ENCODE data around the gene BLOC1S3.

Gene BLOC1S3

DNA sequence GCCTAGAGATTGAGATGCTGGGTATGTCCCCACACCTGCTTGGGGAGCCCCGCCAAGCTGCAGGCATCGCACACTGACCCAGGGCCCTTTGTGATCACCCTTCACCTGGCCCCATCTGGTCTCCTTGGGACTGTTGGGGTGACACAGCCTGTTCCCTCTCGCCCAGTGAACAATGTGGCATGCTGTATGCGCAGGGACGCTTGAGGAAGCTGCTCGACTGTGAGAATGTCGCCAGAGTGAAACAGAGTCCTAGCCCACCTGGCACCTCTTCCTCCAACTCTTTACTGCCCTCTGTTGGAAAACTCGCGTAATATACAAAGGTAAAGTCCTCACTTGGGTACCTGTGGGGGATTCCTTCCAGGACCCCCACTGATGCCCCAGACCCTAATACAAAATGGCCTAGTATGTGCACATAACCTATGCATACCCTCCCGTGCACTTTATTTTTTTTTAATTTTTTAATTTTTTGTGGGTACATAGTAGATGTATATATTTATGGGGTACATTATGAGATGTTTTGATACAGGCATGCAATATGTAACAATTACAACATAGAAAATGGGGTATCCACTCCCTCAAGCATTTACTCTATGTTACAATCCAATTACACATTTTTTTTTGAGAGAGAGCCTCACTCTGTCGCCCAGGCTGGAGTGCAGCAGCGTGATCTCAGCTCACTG is 9.0 kb downstream of the BLOC1S3 start:
- no peaks in the 10 kb centered on the region for H4K20me1 ChIP-seq (ENCODE audit: low read depth, low read length)
- no peaks in the 10 kb centered on the region for H3K9me3 ChIP-seq (ENCODE audit: insufficient read depth, low read length)
- no peak overlapping the region for H2AFZ ChIP-seq (ENCODE audit: low read depth, low read length, severe bottlenecking)
- H3K4me2 ChIP-seq (ENCODE audit: low read depth, low read length, poor library complexity, severe bottlenecking): no peak overlapping the region
- H3K9ac ChIP-seq (ENCODE audit: low read length): no peak overlapping the region
- H3K4me3 ChIP-seq (ENCODE audit: insufficient read depth, low read length, poor library complexity, severe bottlenecking): no peak overlapping the region
- no peaks in the 10 kb centered on the region for H3K36me3 ChIP-seq (ENCODE audit: low read length)
- H3F3A ChIP-seq (ENCODE audit: insufficient read depth): no peaks in the 10 kb centered on the region
- no peak overlapping the region for H3K27ac ChIP-seq (ENCODE audit: low read depth, low read length)
- H3K27me3 ChIP-seq (ENCODE audit: low read length): no peaks in the 10 kb centered on the region
- no peaks in the 10 kb centered on the region for H3K79me2 ChIP-seq (ENCODE audit: insufficient read depth, low read length)
- no peak for TF ChIP-seq EZH2phosphoT487 (conservative IDR thresholded peaks at IDR 0.05; ENCODE audit: low read length)
- TF ChIP-seq, protein P1, sequence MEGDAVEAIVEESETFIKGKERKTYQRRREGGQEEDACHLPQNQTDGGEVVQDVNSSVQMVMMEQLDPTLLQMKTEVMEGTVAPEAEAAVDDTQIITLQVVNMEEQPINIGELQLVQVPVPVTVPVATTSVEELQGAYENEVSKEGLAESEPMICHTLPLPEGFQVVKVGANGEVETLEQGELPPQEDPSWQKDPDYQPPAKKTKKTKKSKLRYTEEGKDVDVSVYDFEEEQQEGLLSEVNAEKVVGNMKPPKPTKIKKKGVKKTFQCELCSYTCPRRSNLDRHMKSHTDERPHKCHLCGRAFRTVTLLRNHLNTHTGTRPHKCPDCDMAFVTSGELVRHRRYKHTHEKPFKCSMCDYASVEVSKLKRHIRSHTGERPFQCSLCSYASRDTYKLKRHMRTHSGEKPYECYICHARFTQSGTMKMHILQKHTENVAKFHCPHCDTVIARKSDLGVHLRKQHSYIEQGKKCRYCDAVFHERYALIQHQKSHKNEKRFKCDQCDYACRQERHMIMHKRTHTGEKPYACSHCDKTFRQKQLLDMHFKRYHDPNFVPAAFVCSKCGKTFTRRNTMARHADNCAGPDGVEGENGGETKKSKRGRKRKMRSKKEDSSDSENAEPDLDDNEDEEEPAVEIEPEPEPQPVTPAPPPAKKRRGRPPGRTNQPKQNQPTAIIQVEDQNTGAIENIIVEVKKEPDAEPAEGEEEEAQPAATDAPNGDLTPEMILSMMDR (IDR thresholded peaks at IDR 0.05; ENCODE audit: insufficient read depth, low read length, poor library complexity, severe bottlenecking): peak; percentile 34
- H3K9me2 ChIP-seq (replicated peaks; ENCODE audit: insufficient read depth, low read length): no peaks in the 10 kb centered on the region

DNA sequence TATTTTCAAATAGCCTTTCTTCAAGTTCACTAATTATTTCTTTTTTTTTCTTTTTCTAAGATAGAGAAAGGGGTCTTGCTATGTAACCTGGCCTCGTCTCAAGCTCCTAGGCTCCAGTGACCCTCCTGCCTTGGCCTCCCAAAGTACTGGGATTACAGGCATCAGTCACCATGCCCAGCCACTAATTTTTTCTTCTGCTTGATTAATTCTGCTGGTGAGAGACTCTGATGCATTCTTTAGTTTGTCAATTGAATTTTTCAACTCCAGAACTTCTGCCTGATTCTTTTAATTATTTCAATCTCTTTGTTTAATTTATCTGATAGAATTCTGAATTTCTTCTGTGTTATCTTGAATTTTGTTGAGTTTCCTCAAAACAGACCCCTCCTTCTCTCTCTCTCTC is 11.4 kb downstream of the BLOC1S3 start:
- H3K9me3 ChIP-seq (ENCODE audit: insufficient read depth, low read length): no peaks in the 10 kb centered on the region
- H3K9ac ChIP-seq (ENCODE audit: low read length): no peak overlapping the region
- no peak overlapping the region for H3K27ac ChIP-seq (ENCODE audit: low read depth, low read length)
- H3K79me2 ChIP-seq (ENCODE audit: insufficient read depth, low read length): no peaks in the 10 kb centered on the region
- no peaks in the 10 kb centered on the region for H3K9me2 ChIP-seq (replicated peaks; ENCODE audit: insufficient read depth, low read length)
- TF ChIP-seq EZH2phosphoT487 (conservative IDR thresholded peaks at IDR 0.05; ENCODE audit: low read length): no peak
- TF ChIP-seq, protein P1 (IDR thresholded peaks at IDR 0.05; ENCODE audit: insufficient read depth, low read length, poor library complexity, severe bottlenecking): no peak
- H3K4me3 ChIP-seq (ENCODE audit: insufficient read depth, low read length, poor library complexity, severe bottlenecking): no peak overlapping the region
- no peak overlapping the region for H3K4me2 ChIP-seq (ENCODE audit: low read depth, low read length, poor library complexity, severe bottlenecking)
- H2AFZ ChIP-seq (ENCODE audit: low read depth, low read length, severe bottlenecking): no peak overlapping the region
- no peaks in the 10 kb centered on the region for H4K20me1 ChIP-seq (ENCODE audit: low read depth, low read length)
- H3F3A ChIP-seq (ENCODE audit: insufficient read depth): no peaks in the 10 kb centered on the region
- no peaks in the 10 kb centered on the region for H3K27me3 ChIP-seq (ENCODE audit: low read length)
- no peaks in the 10 kb centered on the region for H3K36me3 ChIP-seq (ENCODE audit: low read length)

DNA sequence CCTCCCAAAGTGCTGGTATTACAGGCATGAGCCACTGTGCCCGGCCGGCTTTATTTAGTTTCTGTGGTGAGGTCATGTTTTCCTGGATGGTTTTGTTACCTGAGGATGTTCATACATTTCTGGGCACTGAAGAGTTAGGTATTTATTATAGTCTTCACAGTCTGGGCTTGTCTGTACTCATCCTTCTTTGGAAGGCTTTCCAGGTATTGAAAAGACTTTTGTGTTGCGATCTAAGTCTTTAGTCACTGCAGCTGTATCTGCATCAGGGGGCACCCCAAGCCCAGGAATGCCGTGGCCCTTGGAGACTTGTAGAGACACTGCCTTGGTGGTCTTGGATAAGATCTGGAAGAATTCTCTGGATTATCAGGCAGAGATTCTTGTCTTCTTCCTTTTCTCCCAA is 12.8 kb downstream of the BLOC1S3 start:
- Histone ChIP-seq H3K27ac (ENCODE audit: low read depth, low read length) (no peak overlapping the region), H2AFZ (ENCODE audit: low read depth, low read length, severe bottlenecking) (no peak overlapping the region)
- no peak for TF ChIP-seq EZH2phosphoT487 (conservative IDR thresholded peaks at IDR 0.05; ENCODE audit: low read length)
- TF ChIP-seq, protein P1 (IDR thresholded peaks at IDR 0.05; ENCODE audit: insufficient read depth, low read length, poor library complexity, severe bottlenecking): no peak

More for the DNA sequence above, 12.8 kb downstream of the BLOC1S3 start:
- Histone ChIP-seq H3K36me3 (ENCODE audit: low read length) (no peaks in the 10 kb centered on the region), H3F3A (ENCODE audit: insufficient read depth) (no peaks in the 10 kb centered on the region), H3K9ac (ENCODE audit: low read length) (no peak overlapping the region), H3K9me3 (ENCODE audit: insufficient read depth, low read length) (no peaks in the 10 kb centered on the region), H3K27me3 (ENCODE audit: low read length) (no peaks in the 10 kb centered on the region), H3K4me2 (ENCODE audit: low read depth, low read length, poor library complexity, severe bottlenecking) (no peak overlapping the region), H3K4me3 (ENCODE audit: insufficient read depth, low read length, poor library complexity, severe bottlenecking) (no peak overlapping the region), H3K9me2 (replicated peaks; ENCODE audit: insufficient read depth, low read length) (no peaks in the 10 kb centered on the region), H3K79me2 (ENCODE audit: insufficient read depth, low read length) (no peaks in the 10 kb centered on the region), H4K20me1 (ENCODE audit: low read depth, low read length) (no peaks in the 10 kb centered on the region)

Measured in SU-DHL-6 (cell line).